ENCODE results near the gene SH3D21. TPM values are rescaled to one million over a fixed set of nuclear protein-coding genes. Genes with fewer than 3 reads are reported as not detected.

Gene SH3D21
- total and polyA plus RNA-seq, 10 of the 15 experiments (the other 5 are each of a cell fraction or from before 2014, with no cell fraction given), result 0.06 to 5.9 (median 2.4) TPM

DNA sequence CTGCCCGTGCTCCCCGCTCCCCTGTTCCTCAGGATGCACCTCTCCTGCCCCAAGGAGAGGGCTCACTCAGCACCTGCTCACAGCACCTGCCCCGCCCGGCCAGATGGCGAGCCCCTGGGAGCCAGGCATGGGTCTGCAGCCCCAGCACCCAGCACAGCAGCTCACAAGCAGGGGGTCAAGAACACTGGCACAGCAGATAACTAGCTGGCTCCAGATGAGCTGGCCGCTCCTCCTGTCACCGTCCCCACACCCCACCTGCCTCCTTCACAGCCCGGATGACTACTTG, 38.2 kb downstream of the SH3D21 start:
- WGBS (ENCODE audit: insufficient coverage, insufficient replicate concordance, low lambda C conversion rate, missing lambda C conversion rate), result 84% methylated on average over 8 of the region's 8 CpGs

More for the DNA sequence above, 38.2 kb downstream of the SH3D21 start:
- Histone ChIP-seq H3K27me3 (replicated peaks in 1 of 2; ENCODE audit: control insufficient read depth in 2 of 2, insufficient read depth in 2 of 2, low read length in 1 of 2) (no peaks in the 10 kb centered on the region), H3K4me3 (no peak overlapping the region), H4K20me1 (ENCODE audit: control insufficient read depth, insufficient read depth) (no peaks in the 10 kb centered on the region), H3K4me2 (ENCODE audit: control insufficient read depth, insufficient read depth) (no peak overlapping the region), H2AFZ (ENCODE audit: control insufficient read depth, low read depth, low read length) (no peak overlapping the region), H3K9ac (ENCODE audit: control insufficient read depth, insufficient read depth, low read length) (no peak overlapping the region), H3K36me3 (ENCODE audit: control insufficient read depth in 2 of 2, insufficient read depth in 2 of 2, low read length in 1 of 2) (peaks cover 15 to 18% of the 10 kb centered on the region in 2 experiments; a peak in 3 of 4 replicates), H3K27ac (ENCODE audit: control insufficient read depth, insufficient read depth) (no peak overlapping the region), H3K4me1 (ENCODE audit: control insufficient read depth, insufficient read depth, low read length) (peaks cover 12% of the 10 kb centered on the region), H3K79me2 (ENCODE audit: control insufficient read depth, insufficient read depth, low read length) (no peaks in the 10 kb centered on the region; the same call in 1 of the 2 replicates), H3K9me3 (replicated peaks; ENCODE audit: control insufficient read depth, insufficient read depth, low read length) (no peaks in the 10 kb centered on the region)
- intact Hi-C loops (cut with micrococcal nuclease; ENCODE audit: unreplicated experiment), result no loop called here
- SMC1A ChIA-PET (ENCODE audit: uncharacterized antibody, unreplicated experiment), result no interaction called here
- DNase-seq (ENCODE audit: low read depth, low spot score), result no peak
- ATAC-seq, result no peak
- POLR2A ChIA-PET, result interaction anchor here (0.5 to 1.0 kb wide), 2 partner anchors 23 to 807 kb away, joined by 3 to 4 read pairs; no protein-coding TSS in a partner anchor
- in situ Hi-C loops (cut with MboI), result no loop called here
- CTCF ChIA-PET, result interaction anchor here (0.6 to 13.5 kb wide), 4 partner anchors 16 to 117 kb away, joined by 3 to 157 read pairs (median 12); no protein-coding TSS in a partner anchor
- TF ChIP-seq YY1 (IDR thresholded peaks at IDR 0.05; ENCODE audit: low read depth, low read length), result no peak
- TF ChIP-seq, protein P1, sequence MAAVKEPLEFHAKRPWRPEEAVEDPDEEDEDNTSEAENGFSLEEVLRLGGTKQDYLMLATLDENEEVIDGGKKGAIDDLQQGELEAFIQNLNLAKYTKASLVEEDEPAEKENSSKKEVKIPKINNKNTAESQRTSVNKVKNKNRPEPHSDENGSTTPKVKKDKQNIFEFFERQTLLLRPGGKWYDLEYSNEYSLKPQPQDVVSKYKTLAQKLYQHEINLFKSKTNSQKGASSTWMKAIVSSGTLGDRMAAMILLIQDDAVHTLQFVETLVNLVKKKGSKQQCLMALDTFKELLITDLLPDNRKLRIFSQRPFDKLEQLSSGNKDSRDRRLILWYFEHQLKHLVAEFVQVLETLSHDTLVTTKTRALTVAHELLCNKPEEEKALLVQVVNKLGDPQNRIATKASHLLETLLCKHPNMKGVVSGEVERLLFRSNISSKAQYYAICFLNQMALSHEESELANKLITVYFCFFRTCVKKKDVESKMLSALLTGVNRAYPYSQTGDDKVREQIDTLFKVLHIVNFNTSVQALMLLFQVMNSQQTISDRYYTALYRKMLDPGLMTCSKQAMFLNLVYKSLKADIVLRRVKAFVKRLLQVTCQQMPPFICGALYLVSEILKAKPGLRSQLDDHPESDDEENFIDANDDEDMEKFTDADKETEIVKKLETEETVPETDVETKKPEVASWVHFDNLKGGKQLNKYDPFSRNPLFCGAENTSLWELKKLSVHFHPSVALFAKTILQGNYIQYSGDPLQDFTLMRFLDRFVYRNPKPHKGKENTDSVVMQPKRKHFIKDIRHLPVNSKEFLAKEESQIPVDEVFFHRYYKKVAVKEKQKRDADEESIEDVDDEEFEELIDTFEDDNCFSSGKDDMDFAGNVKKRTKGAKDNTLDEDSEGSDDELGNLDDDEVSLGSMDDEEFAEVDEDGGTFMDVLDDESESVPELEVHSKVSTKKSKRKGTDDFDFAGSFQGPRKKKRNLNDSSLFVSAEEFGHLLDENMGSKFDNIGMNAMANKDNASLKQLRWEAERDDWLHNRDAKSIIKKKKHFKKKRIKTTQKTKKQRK (IDR thresholded peaks at IDR 0.05; ENCODE audit: low read depth, low read length), result no peak
- TF ChIP-seq RUNX3 (IDR thresholded peaks at IDR 0.05; ENCODE audit: low read length), result no peak
- TF ChIP-seq NBN (IDR thresholded peaks at IDR 0.05), result no peak
- no peak for TF ChIP-seq ZBTB4 (CRISPR knock-in tag; IDR thresholded peaks at IDR 0.05)
- TF ChIP-seq, protein P2, sequence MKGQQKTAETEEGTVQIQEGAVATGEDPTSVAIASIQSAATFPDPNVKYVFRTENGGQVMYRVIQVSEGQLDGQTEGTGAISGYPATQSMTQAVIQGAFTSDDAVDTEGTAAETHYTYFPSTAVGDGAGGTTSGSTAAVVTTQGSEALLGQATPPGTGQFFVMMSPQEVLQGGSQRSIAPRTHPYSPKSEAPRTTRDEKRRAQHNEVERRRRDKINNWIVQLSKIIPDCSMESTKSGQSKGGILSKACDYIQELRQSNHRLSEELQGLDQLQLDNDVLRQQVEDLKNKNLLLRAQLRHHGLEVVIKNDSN (IDR thresholded peaks at IDR 0.05; ENCODE audit: borderline replicate concordance, extremely low read length, insufficient read depth, low read depth, low read length), result no peak
- TF ChIP-seq RELB (IDR thresholded peaks at IDR 0.05; ENCODE audit: low read depth), result no peak
- no peak for TF ChIP-seq TBL1XR1 (IDR thresholded peaks at IDR 0.05; ENCODE audit: low read depth, low read length)
- RAD21 ChIA-PET (ENCODE audit: unreplicated experiment), result interaction anchor here (0.6 kb wide), 1 partner anchor 76 kb away, joined by 3 read pairs; no protein-coding TSS in a partner anchor
- no peak for FAIRE-seq
- no TSS peak for BruUV-seq (replicated peaks)
